Trophoblast cell (in vitro differentiated cells and primary cell): ENCODE measurements around the gene PLS3.
A peak's percentile ranks its signal among the peaks of the same experiment; 100 is the strongest.

ENCODE experiments used
- DNase-seq, 2 donors: peaks; one replicate each; pipeline ENCODE4 v3.0.0-alpha.2; 2016
- H2AFZ ChIP-seq: 2 replicates; pipeline ENCODE4 v1.6.1; 2013; ENCODE audit warnings: low read length, moderate library complexity, mild to moderate bottlenecking; ENCODE audit not compliant: insufficient read depth, poor library complexity
- H2AK5ac ChIP-seq: 2 replicates; pipeline ENCODE4 v1.6.1; 2013; ENCODE audit warnings: mild to moderate bottlenecking, low read length
- H2BK120ac ChIP-seq: 2 replicates; pipeline ENCODE4 v1.6.1; 2013; ENCODE audit warnings: low read length, mild to moderate bottlenecking, moderate library complexity; ENCODE audit not compliant: insufficient read depth, poor library complexity
- H2BK12ac ChIP-seq: 2 replicates; pipeline ENCODE4 v1.6.1; 2013; ENCODE audit warnings: mild to moderate bottlenecking, low read length, moderate library complexity
- H2BK5ac ChIP-seq: 2 replicates; pipeline ENCODE4 v1.6.1; 2013; ENCODE audit warnings: low read length, low read depth, moderate library complexity, mild to moderate bottlenecking; ENCODE audit not compliant: poor library complexity
- H3K14ac ChIP-seq: 2 replicates; pipeline ENCODE4 v1.6.1; 2013; ENCODE audit warnings: mild to moderate bottlenecking, low read length
- H3K18ac ChIP-seq: 2 replicates; pipeline ENCODE4 v1.6.1; 2013; ENCODE audit warnings: mild to moderate bottlenecking, low read length
- H3K23ac ChIP-seq: 2 replicates; pipeline ENCODE4 v1.6.1; 2013; ENCODE audit warnings: low read length
- H3K27ac ChIP-seq: 2 replicates; pipeline ENCODE4 v1.5.1; 2013; ENCODE audit warnings: low read depth, mild to moderate bottlenecking, inconsistent platforms, low read length, moderate library complexity
- H3K27me3 ChIP-seq: 2 replicates; pipeline ENCODE4 v1.6.1; 2013; ENCODE audit warnings: inconsistent platforms, mild to moderate bottlenecking, low read length, moderate library complexity; ENCODE audit not compliant: insufficient read depth
- H3K36me3 ChIP-seq, 2 experiments: 1 replicate in 1 of 2; 2 replicates in 1 of 2; pipeline ENCODE4 v1.6.1; 2013; ENCODE audit warnings: low read length in 2 of 2, mild to moderate bottlenecking in 2 of 2, moderate library complexity in 1 of 2; ENCODE audit not compliant: insufficient read depth in 2 of 2, control insufficient read depth in 1 of 2
- H3K4ac ChIP-seq: 2 replicates; pipeline ENCODE4 v1.6.1; 2013; ENCODE audit warnings: low read depth, mild to moderate bottlenecking, low read length, moderate library complexity
- H3K4me1 ChIP-seq, 2 experiments: 1 replicate in 1 of 2; 2 replicates in 1 of 2; pipeline ENCODE4 v1.6.1; 2013; ENCODE audit warnings: low read length in 2 of 2, mild to moderate bottlenecking in 2 of 2, moderate library complexity in 1 of 2; ENCODE audit not compliant: insufficient read depth in 2 of 2, control insufficient read depth in 1 of 2
- H3K4me2 ChIP-seq: 2 replicates; pipeline ENCODE4 v1.6.1; 2013; ENCODE audit warnings: inconsistent platforms, mild to moderate bottlenecking, low read length, moderate library complexity
- H3K4me3 ChIP-seq: 2 replicates; pipeline ENCODE4 v1.5.1; 2013; ENCODE audit warnings: mild to moderate bottlenecking, low read depth, low read length, inconsistent platforms
- H3K79me1 ChIP-seq: one replicate; pipeline ENCODE4 v1.6.1; 2013; ENCODE audit warnings: low read length
- H3K79me2 ChIP-seq: 2 replicates; pipeline ENCODE4 v1.6.1; 2013; ENCODE audit warnings: low read length, mild to moderate bottlenecking; ENCODE audit not compliant: control insufficient read depth, insufficient read depth, poor library complexity
- H3K9ac ChIP-seq: 2 replicates; pipeline ENCODE4 v1.6.1; 2013; ENCODE audit warnings: mild to moderate bottlenecking, low read length
- H3K9me3 ChIP-seq: 2 replicates; pipeline ENCODE4 v1.6.1; 2013; ENCODE audit warnings: low read depth, mild to moderate bottlenecking, control low read depth, inconsistent platforms, low read length; ENCODE audit not compliant: insufficient read depth
- H4K12ac ChIP-seq: 2 replicates; pipeline ENCODE4 v1.6.1; 2013; ENCODE audit warnings: low read depth, mild to moderate bottlenecking, low read length, moderate library complexity
- H4K8ac ChIP-seq: 2 replicates; pipeline ENCODE4 v1.6.1; 2013; ENCODE audit warnings: low read depth, mild to moderate bottlenecking, low read length, moderate library complexity
- H4K91ac ChIP-seq: one replicate; pipeline ENCODE4 v1.6.1; 2013; ENCODE audit warnings: low read depth, mild to moderate bottlenecking, low read length, moderate library complexity
- WGBS: extraction: QIAGEN DNeasy Blood & Tissue Kit; methylation state at CpG from one replicate; pipeline ENCODE4 v1.1.7; 2013; ENCODE audit warnings: missing lambda C conversion rate; ENCODE audit not compliant: insufficient read length, insufficient coverage; ENCODE audit errors: extremely low coverage; 5-methylcytosine and 5-hydroxymethylcytosine counted together

The PLS3 gene

GRCh38 chrX:115650916-115651315, 89.9 kb downstream of the PLS3 start:
- H3K27me3 ChIP-seq: no peaks in the 10 kb centered on the region
- no peak overlapping the region for H3K27ac ChIP-seq
- no peaks in the 10 kb centered on the region for H3K4me1 ChIP-seq
- H2BK120ac ChIP-seq: no peak overlapping the region
- no peak overlapping the region for H2BK12ac ChIP-seq
- WGBS: no CpG with 5 or more reads among the region's 2 CpGs
- H3K4ac ChIP-seq: no peak overlapping the region
- no peak overlapping the region for H3K9ac ChIP-seq
- no peak overlapping the region for H4K91ac ChIP-seq
- H2BK5ac ChIP-seq: no peak overlapping the region
- H2AFZ ChIP-seq: no peak overlapping the region
- H3K23ac ChIP-seq: no peak overlapping the region
- H3K79me2 ChIP-seq: no peaks in the 10 kb centered on the region
- H3K36me3 ChIP-seq: peaks cover 10 to 19% of the 10 kb centered on the region in 2 experiments
- no peak overlapping the region for H4K8ac ChIP-seq
- H4K12ac ChIP-seq: no peak overlapping the region
- no peak overlapping the region for H3K14ac ChIP-seq
- no peaks in the 10 kb centered on the region for H3K9me3 ChIP-seq
- no peak overlapping the region for H3K18ac ChIP-seq
- H2AK5ac ChIP-seq: no peak overlapping the region
- no peak overlapping the region for H3K4me3 ChIP-seq
- no peak overlapping the region for H3K4me2 ChIP-seq
- DNase-seq: peak in 1 of 2 donors; percentile 58
- no peaks in the 10 kb centered on the region for H3K79me1 ChIP-seq

GRCh38 chrX:115652221-115652620, 91.2 kb downstream of the PLS3 start:
- Histone ChIP-seq H3K36me3 (peaks cover 10 to 14% of the 10 kb centered on the region in 2 experiments), H4K8ac (no peak overlapping the region), H2AK5ac (no peak overlapping the region), H2BK12ac (no peak overlapping the region), H4K91ac (no peak overlapping the region), H3K27me3 (no peaks in the 10 kb centered on the region), H3K23ac (no peak overlapping the region), H3K79me2 (no peaks in the 10 kb centered on the region), H3K4me1 (no peaks in the 10 kb centered on the region), H3K4me3 (no peak overlapping the region), H2BK120ac (no peak overlapping the region), H2BK5ac (no peak overlapping the region), H3K79me1 (no peaks in the 10 kb centered on the region), H3K9ac (no peak overlapping the region), H3K27ac (no peak overlapping the region), H3K4ac (no peak overlapping the region), H3K18ac (no peak overlapping the region), H3K14ac (no peak overlapping the region), H3K4me2 (no peak overlapping the region), H3K9me3 (no peaks in the 10 kb centered on the region), H2AFZ (no peak overlapping the region), H4K12ac (no peak overlapping the region)
- DNase-seq: peak; percentile 13 to 58
- no CpG with 5 or more reads among the region's 5 CpGs for WGBS

GRCh38 chrX:115665122-115665521, 104.1 kb downstream of the PLS3 start:
- no CpG with 5 or more reads among the region's 9 CpGs for WGBS
- Histone ChIP-seq H3K23ac (no peak overlapping the region), H2AFZ (no peak overlapping the region), H4K12ac (no peak overlapping the region), H2BK120ac (no peak overlapping the region), H3K4me3 (no peak overlapping the region), H3K27ac (no peak overlapping the region), H4K8ac (no peak overlapping the region), H3K14ac (no peak overlapping the region), H2BK12ac (no peak overlapping the region), H2BK5ac (no peak overlapping the region), H3K4me1 (no peaks in the 10 kb centered on the region), H3K9me3 (no peaks in the 10 kb centered on the region), H3K79me2 (no peaks in the 10 kb centered on the region), H3K4me2 (no peak overlapping the region), H3K4ac (no peak overlapping the region), H3K79me1 (no peaks in the 10 kb centered on the region), H3K9ac (no peak overlapping the region), H4K91ac (no peak overlapping the region), H3K18ac (no peak overlapping the region), H3K36me3 (no peaks in the 10 kb centered on the region), H2AK5ac (no peak overlapping the region), H3K27me3 (no peaks in the 10 kb centered on the region)
- DNase-seq: no peak

- no peak overlapping the region for H3K14ac ChIP-seq
- no peak overlapping the region for H2AK5ac ChIP-seq
- H3K36me3 ChIP-seq: no peaks in the 10 kb centered on the region
- H3K4me1 ChIP-seq: peaks cover 0 to 2% of the 10 kb centered on the region in 2 experiments
- H3K4me2 ChIP-seq: no peak overlapping the region
- H4K12ac ChIP-seq: no peak overlapping the region
- no peak overlapping the region for H2BK120ac ChIP-seq
- H3K18ac ChIP-seq: no peak overlapping the region
- no peak overlapping the region for H2BK12ac ChIP-seq
- no peak overlapping the region for H3K27ac ChIP-seq
- no peak overlapping the region for H2AFZ ChIP-seq
- H4K8ac ChIP-seq: no peak overlapping the region
- H3K4me3 ChIP-seq: no peak overlapping the region
- H2BK5ac ChIP-seq: no peak overlapping the region
- no peaks in the 10 kb centered on the region for H3K79me1 ChIP-seq
- H3K4ac ChIP-seq: no peak overlapping the region
- H3K27me3 ChIP-seq: no peaks in the 10 kb centered on the region
- H3K79me2 ChIP-seq: no peaks in the 10 kb centered on the region
- H3K23ac ChIP-seq: no peak overlapping the region
- no peaks in the 10 kb centered on the region for H3K9me3 ChIP-seq
- no peak overlapping the region for H4K91ac ChIP-seq
- WGBS: no CpG with 5 or more reads among the region's 7 CpGs
- H3K9ac ChIP-seq: no peak overlapping the region
- DNase-seq: peak in 1 of 2 donors; percentile 1
Observed at GRCh38 chrX:115679460-115679859, 118.5 kb downstream of the PLS3 start.
